HepG2 (cell line): ENCODE data around the gene HSDL2. TPM values are rescaled to one million over a fixed set of nuclear protein-coding genes. Genes with fewer than 3 reads are reported as not detected.

Experiments
- BRCA1 ChIP-seq: sonication (generic); formaldehyde crosslinking; IDR thresholded peaks from 2 replicates; pipeline ENCODE4 v1.4.0; 2020; ENCODE audit warnings: missing genetic modification reagents
- ELF1 ChIP-seq: sonication (generic); formaldehyde crosslinking; IDR thresholded peaks from 2 replicates; pipeline ENCODE4 v1.4.0; 2020; ENCODE audit warnings: missing genetic modification reagents
- FOXK2 ChIP-seq: fragments of 450-650 bp; IDR thresholded peaks from 2 replicates; pipeline ENCODE4 v1.6.1; 2016
- GFI1 ChIP-seq: sonication (generic); formaldehyde crosslinking; IDR thresholded peaks from 2 replicates; pipeline ENCODE4 v1.5.0; 2020; ENCODE audit warnings: missing genetic modification reagents, mild to moderate bottlenecking, borderline replicate concordance
- HIVEP1 ChIP-seq: sonication (generic); formaldehyde crosslinking; IDR thresholded peaks from 2 replicates; pipeline ENCODE4 v1.4.0; 2020; ENCODE audit warnings: mild to moderate bottlenecking, missing genetic modification reagents
- HMG20A ChIP-seq: IDR thresholded peaks from 2 replicates; pipeline ENCODE4 v1.6.1; 2016; ENCODE audit warnings: borderline replicate concordance
- IRF2 ChIP-seq: IDR thresholded peaks from 2 replicates; pipeline ENCODE4 v1.6.1; 2018; ENCODE audit warnings: missing genetic modification reagents, missing compliant biosample characterization
- KDM3A ChIP-seq: IDR thresholded peaks from 2 replicates; pipeline ENCODE4 v1.6.1; 2018; ENCODE audit warnings: low read depth, missing compliant biosample characterization
- KLF6 ChIP-seq: IDR thresholded peaks from 2 replicates; pipeline ENCODE4 v1.8.0; 2016; ENCODE audit warnings: missing biosample characterization, missing genetic modification reagents
- LCORL ChIP-seq, 2 experiments: fragments of 450-650 bp in 1 of 2; sonication (generic) in 1 of 2; formaldehyde crosslinking in 1 of 2; IDR thresholded peaks; 2 replicates each; pipeline versions ENCODE4 v1.5.0 to v1.6.1; 2017 to 2020; ENCODE audit warnings: antibody characterized with exemption in 1 of 2, missing genetic modification reagents in 1 of 2
- MXI1 ChIP-seq: IDR thresholded peaks from 3 replicates; pipeline ENCODE4 v1.6.1; 2012; ENCODE audit warnings: low read depth, low read length, inconsistent platforms, borderline replicate concordance
- MZF1 ChIP-seq: sonication (generic); formaldehyde crosslinking; IDR thresholded peaks from 2 replicates; pipeline ENCODE4 v1.8.1; 2023; ENCODE audit warnings: mild to moderate bottlenecking, missing genetic modification reagents, borderline replicate concordance
- NKX3-1 ChIP-seq: sonication (generic); formaldehyde crosslinking; IDR thresholded peaks from 2 replicates; pipeline ENCODE4 v1.5.0; 2020; ENCODE audit warnings: missing genetic modification reagents
- PITX1 ChIP-seq: sonication (generic); formaldehyde crosslinking; IDR thresholded peaks from 2 replicates; pipeline ENCODE4 v1.5.1; 2020; ENCODE audit warnings: mild to moderate bottlenecking, missing genetic modification reagents
- RBM39 ChIP-seq: fragments of 200-400 bp; formaldehyde crosslinking; IDR thresholded peaks from one replicate; pipeline ENCODE4 v1.6.1; 2018; ENCODE audit warnings: antibody characterized with exemption, mild to moderate bottlenecking, low read depth, low read length; ENCODE audit not compliant: poor library complexity, severe bottlenecking
- SIN3A ChIP-seq: IDR thresholded peaks from 2 replicates; pipeline ENCODE4 v1.6.1; 2011; ENCODE audit warnings: low read depth, mild to moderate bottlenecking, control low read depth, low read length, borderline replicate concordance
- SYNCRIP ChIP-seq: fragments of 200-400 bp; formaldehyde crosslinking; IDR thresholded peaks from 2 replicates; pipeline ENCODE4 v1.6.1; 2018; ENCODE audit warnings: mild to moderate bottlenecking, low read depth, low read length; ENCODE audit not compliant: insufficient read depth
- ZC3H4 ChIP-seq: sonication (generic); formaldehyde crosslinking; IDR thresholded peaks from 2 replicates; pipeline ENCODE4 v1.4.0; 2020; ENCODE audit warnings: missing genetic modification reagents, borderline replicate concordance
- ZFP1 ChIP-seq: IDR thresholded peaks from 2 replicates; pipeline ENCODE4 v1.6.1; 2016
- ZNF138 ChIP-seq: sonication (generic); formaldehyde crosslinking; IDR thresholded peaks from 2 replicates; pipeline ENCODE4 v1.5.0; 2020; ENCODE audit warnings: mild to moderate bottlenecking, low read depth, missing genetic modification reagents
- ZNF569 ChIP-seq: sonication (generic); formaldehyde crosslinking; IDR thresholded peaks from 2 replicates; pipeline ENCODE4 v1.5.0; 2020; ENCODE audit warnings: mild to moderate bottlenecking, missing genetic modification reagents, moderate library complexity, borderline replicate concordance
- ZNF850 ChIP-seq: sonication (generic); formaldehyde crosslinking; conservative IDR thresholded peaks from 2 replicates; pipeline ENCODE4 v1.9.0; 2021; ENCODE audit warnings: mild to moderate bottlenecking, missing genetic modification reagents
- polyA plus RNA-seq, 8 experiments: library from polyadenylated mRNA; depleted of rRNA in 3 of 8; stranded (reverse) in 7 of 8; unstranded in 1 of 8; fragments of >200 nt; fragmentation: Illumina TruSeq in 4 of 8; extraction: Trizol in 4 of 8; gene quantifications; 2 replicates each; pipeline versions ENCODE4 v1.2.1 to v1.2.3, GENCODE V29; 2011 to 2016; ENCODE audit warnings: low read depth in 4 of 8, missing spikeins in 1 of 8, mixed read lengths in 1 of 8; ENCODE audit not compliant: insufficient read depth in 1 of 8
- total RNA-seq, 5 experiments: library from RNA; depleted of rRNA; stranded (reverse); fragments of >200 nt; fragmentation: Illumina TruSeq; extraction: Trizol; gene quantifications; 2 replicates each; pipeline ENCODE4 v1.2.3, GENCODE V29; 2016; ENCODE audit warnings: low read depth in 1 of 5
- TF ChIP-seq, protein P1 (sequence below): sonication (generic); formaldehyde crosslinking; IDR thresholded peaks from 2 replicates; pipeline ENCODE4 v1.4.0; 2020; ENCODE audit warnings: mild to moderate bottlenecking, missing genetic modification reagents
- TF ChIP-seq, protein P2 (sequence below): IDR thresholded peaks from 2 replicates; pipeline ENCODE4 v1.6.1; 2012; ENCODE audit warnings: low read depth, low read length, improper control_type of control experiment
- TF ChIP-seq, protein P3 (sequence below): sonication (generic); formaldehyde crosslinking; IDR thresholded peaks from 2 replicates; pipeline ENCODE4 v1.9.0; 2021; ENCODE audit warnings: missing genetic modification reagents, borderline replicate concordance

HSDL2 gene
- total and polyA plus RNA-seq, 2 of the 13 experiments (the other 11 are each of a cell fraction or from before 2014, with no cell fraction given): 55.3 to 80.2 TPM

DNA sequence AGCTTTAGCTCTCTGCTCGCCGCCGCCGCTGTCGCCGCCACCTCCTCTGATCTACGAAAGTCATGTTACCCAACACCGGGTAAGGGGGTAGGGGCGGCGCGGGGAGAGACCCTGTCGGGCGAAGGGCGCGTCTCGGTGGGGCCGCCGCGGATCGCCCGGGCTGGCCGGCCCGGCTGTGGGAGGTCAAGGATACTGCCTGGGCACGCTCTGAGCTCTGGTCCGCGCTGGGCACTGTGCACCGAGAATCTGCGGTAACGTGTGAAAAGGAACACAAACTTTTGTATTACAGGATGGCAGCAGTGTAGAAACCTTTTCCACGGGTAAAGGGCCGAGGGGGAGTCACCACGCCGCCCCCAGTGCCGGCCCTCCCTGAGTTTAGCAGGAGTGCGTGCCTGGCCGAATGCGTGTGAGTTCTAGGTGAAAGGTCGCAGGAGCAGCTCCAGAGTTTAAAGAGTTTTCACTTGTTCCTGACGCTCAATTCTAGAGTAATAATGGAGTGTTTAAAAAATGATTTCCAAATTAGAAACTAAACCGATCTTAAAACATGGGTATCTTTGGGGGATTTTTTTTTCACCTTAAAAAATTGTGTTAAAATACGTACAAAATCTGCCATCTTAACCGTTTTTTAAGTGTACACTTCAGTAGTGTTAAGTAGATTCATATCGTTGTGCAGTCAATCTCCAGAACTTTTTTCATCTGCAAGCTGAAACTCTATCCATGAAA is at the start of gene HSDL2 (continued):
- TF ChIP-seq KLF6 (CRISPR knock-in tag) (no peak), ZNF569 (CRISPR knock-in tag) (no peak), PITX1 (peak; percentile 36; the same call in 1 of the 2 replicates), ZNF138 (CRISPR knock-in tag) (0 out of 2 replicates have a peak, but pooled peaks have one; percentile 47), GFI1 (CRISPR knock-in tag) (no peak), KDM3A (CRISPR knock-in tag) (peak; percentile 26; the same call in 1 of the 2 replicates), MXI1 (no peak; the same call in 2 of the 3 replicates), ZFP1 (no peak), MZF1 (CRISPR knock-in tag) (no peak), SYNCRIP (no peak), HIVEP1 (CRISPR knock-in tag) (peak; percentile 78), ZNF850 (no peak), BRCA1 (CRISPR knock-in tag) (no peak), LCORL (IDR thresholded peaks at IDR 0.05) (no peak), LCORL (CRISPR knock-in tag; IDR thresholded peaks at IDR 0.05) (no peak; the same call in 1 of the 2 replicates), IRF2 (no peak; the same call in none of the 2 replicates), SIN3A (0 out of 2 replicates have a peak, but pooled peaks have one; percentile 36), ZC3H4 (CRISPR knock-in tag) (no peak), FOXK2 (no peak), NKX3-1 (CRISPR knock-in tag) (no peak), RBM39 (no peak), HMG20A (CRISPR knock-in tag) (no peak), ELF1 (CRISPR knock-in tag) (no peak)
- TF ChIP-seq, protein P1, sequence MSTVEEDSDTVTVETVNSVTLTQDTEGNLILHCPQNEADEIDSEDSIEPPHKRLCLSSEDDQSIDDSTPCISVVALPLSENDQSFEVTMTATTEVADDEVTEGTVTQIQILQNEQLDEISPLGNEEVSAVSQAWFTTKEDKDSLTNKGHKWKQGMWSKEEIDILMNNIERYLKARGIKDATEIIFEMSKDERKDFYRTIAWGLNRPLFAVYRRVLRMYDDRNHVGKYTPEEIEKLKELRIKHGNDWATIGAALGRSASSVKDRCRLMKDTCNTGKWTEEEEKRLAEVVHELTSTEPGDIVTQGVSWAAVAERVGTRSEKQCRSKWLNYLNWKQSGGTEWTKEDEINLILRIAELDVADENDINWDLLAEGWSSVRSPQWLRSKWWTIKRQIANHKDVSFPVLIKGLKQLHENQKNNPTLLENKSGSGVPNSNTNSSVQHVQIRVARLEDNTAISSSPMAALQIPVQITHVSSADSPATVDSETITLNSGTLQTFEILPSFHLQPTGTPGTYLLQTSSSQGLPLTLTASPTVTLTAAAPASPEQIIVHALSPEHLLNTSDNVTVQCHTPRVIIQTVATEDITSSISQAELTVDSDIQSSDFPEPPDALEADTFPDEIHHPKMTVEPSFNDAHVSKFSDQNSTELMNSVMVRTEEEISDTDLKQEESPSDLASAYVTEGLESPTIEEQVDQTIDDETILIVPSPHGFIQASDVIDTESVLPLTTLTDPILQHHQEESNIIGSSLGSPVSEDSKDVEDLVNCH: no peak
- TF ChIP-seq, protein P2, sequence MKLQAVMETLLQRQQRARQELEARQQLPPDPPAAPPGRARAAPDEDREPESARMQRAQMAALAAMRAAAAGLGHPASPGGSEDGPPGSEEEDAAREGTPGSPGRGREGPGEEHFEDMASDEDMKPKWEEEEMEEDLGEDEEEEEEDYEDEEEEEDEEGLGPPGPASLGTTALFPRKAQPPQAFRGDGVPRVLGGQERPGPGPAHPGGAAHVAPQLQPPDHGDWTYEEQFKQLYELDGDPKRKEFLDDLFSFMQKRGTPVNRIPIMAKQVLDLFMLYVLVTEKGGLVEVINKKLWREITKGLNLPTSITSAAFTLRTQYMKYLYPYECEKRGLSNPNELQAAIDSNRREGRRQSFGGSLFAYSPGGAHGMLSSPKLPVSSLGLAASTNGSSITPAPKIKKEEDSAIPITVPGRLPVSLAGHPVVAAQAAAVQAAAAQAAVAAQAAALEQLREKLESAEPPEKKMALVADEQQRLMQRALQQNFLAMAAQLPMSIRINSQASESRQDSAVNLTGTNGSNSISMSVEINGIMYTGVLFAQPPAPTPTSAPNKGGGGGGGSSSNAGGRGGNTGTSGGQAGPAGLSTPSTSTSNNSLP: 0 out of 2 replicates have a peak, but pooled peaks have one; percentile 5
- TF ChIP-seq, protein P3, sequence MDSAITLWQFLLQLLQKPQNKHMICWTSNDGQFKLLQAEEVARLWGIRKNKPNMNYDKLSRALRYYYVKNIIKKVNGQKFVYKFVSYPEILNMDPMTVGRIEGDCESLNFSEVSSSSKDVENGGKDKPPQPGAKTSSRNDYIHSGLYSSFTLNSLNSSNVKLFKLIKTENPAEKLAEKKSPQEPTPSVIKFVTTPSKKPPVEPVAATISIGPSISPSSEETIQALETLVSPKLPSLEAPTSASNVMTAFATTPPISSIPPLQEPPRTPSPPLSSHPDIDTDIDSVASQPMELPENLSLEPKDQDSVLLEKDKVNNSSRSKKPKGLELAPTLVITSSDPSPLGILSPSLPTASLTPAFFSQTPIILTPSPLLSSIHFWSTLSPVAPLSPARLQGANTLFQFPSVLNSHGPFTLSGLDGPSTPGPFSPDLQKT: no peak
